Tibial nerve (tissue), 3 donors: ENCODE results near the gene CFAP46.

Source experiments
- CTCF ChIP-seq, 5 experiments: fragments of 200-600 bp in 3 of 5; fragments of 450-650 bp in 2 of 5; sonication (generic) in 3 of 5; IDR thresholded peaks; one replicate each; pipeline ENCODE4 v1.5.1; 2016 to 2019; ENCODE audit warnings: antibody characterized with exemption in 5 of 5, mild to moderate bottlenecking in 3 of 5, moderate library complexity in 2 of 5
- POLR2A ChIP-seq, 2 donors: fragments of 450-650 bp; IDR thresholded peaks; one replicate each; pipeline ENCODE4 v1.6.1; 2017; ENCODE audit warnings: antibody characterized with exemption in 2 of 2, mild to moderate bottlenecking in 2 of 2, moderate library complexity in 2 of 2

- TF ChIP-seq CTCF (IDR thresholded peaks at IDR 0.05): no peak
- TF ChIP-seq POLR2A (IDR thresholded peaks at IDR 0.05): no peak
Observed at GRCh38 chr10:132886211-132887099, 55.9 kb downstream of the CFAP46 start.
